HAP-1 (cell line): ENCODE data around the gene CEP170B.

Source experiments
- DNase-seq, 2 experiments: peaks; one replicate each; pipeline ENCODE4 v3.0.0-alpha.2; 2016 to 2020; ENCODE audit warnings: low spot score in 2 of 2
- H3K27me3 ChIP-seq: fragments of 250-450 bp; sonication (Bioruptor Pico); 2 replicates; pipeline ENCODE4 v1.5.1; 2020; ENCODE audit warnings: low read depth, mild to moderate bottlenecking, moderate library complexity
- H3K36me3 ChIP-seq: fragments of 250-450 bp; sonication (Bioruptor Pico); replicated peaks from 2 replicates; pipeline ENCODE4 v1.5.1; 2020; ENCODE audit warnings: mild to moderate bottlenecking
- H3K4me1 ChIP-seq: fragments of 250-450 bp; sonication (Bioruptor Pico); 2 replicates; pipeline ENCODE4 v1.5.1; 2020; ENCODE audit warnings: mild to moderate bottlenecking
- H3K4me3 ChIP-seq: fragments of 250-450 bp; sonication (Bioruptor Pico); 2 replicates; pipeline ENCODE4 v1.5.1; 2020; ENCODE audit warnings: mild to moderate bottlenecking, moderate library complexity
- H3K9me3 ChIP-seq: fragments of 250-450 bp; sonication (Bioruptor Pico); 2 replicates; pipeline ENCODE4 v1.5.1; 2020; ENCODE audit warnings: mild to moderate bottlenecking, moderate library complexity
- in situ Hi-C: fragments of 300-500 bp; cut with MboI; formaldehyde crosslinking; loops from 3 replicates; pipeline ENCODE4 v1.14.3; 2020; ENCODE audit warnings: low sequenced_read_pairs, inconsistent platforms, mixed read lengths

The CEP170B gene

GRCh38 chr14:104924421-104925213, 59.5 kb downstream of the CEP170B start, which contains the start of gene PLD4:
TSS of gene PLD4 (plus strand) at chr14:104924879. CDS start at chr14:104927141, 2,262 bp downstream.
- H3K27me3 ChIP-seq: no peaks in the 10 kb centered on the region
- H3K36me3 ChIP-seq: no peaks in the 10 kb centered on the region
- DNase-seq: no peak
- in situ Hi-C loops: no loop called here
- no peaks in the 10 kb centered on the region for H3K9me3 ChIP-seq
- no peak within 1 kb of the TSS for H3K4me3 ChIP-seq
- no peaks in the 10 kb centered on the region for H3K4me1 ChIP-seq

DNA sequence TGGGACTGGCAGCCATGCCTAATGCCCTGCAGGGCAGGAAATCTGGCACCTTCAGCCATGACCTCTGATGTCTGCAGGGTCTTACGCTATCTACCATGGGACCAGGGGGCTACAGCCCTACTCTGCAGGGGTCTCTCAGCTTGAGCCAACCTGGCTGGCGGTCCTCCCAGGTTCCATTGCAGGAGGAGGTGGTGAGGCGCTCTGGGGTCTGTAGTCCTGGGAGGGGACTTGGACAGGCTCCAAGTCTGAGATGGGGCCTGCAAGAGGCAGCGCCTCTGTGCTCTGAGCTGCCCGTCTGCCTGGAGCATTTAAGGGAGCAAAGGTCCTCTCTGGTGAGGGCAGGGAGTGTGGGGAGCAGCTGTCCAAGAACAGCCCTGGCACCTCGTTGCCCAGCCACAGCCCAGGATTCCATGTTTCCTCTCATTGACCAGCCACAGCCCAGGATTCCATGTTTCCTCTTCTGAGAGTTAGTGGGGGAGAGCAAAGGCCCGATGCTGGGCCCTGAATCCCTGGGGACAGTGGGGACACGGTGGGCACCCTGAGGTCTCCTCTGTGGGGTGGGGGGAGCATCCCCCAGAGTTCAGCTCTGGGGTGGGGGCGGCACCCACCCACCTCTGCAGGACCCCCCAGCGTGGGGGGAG, 60.3 kb downstream of the CEP170B start:
- no peaks in the 10 kb centered on the region for H3K9me3 ChIP-seq

GRCh38 chr14:104925855-104926609, 61.0 kb downstream of the CEP170B start:
- no peak for DNase-seq
- Histone ChIP-seq H3K4me1 (no peaks in the 10 kb centered on the region), H3K4me3 (no peak overlapping the region), H3K9me3 (no peaks in the 10 kb centered on the region), H3K27me3 (no peaks in the 10 kb centered on the region), H3K36me3 (no peaks in the 10 kb centered on the region)
- in situ Hi-C loops: no loop called here

More for the DNA sequence above, 60.3 kb downstream of the CEP170B start:
- no peak for DNase-seq
- Histone ChIP-seq H3K4me1 (no peaks in the 10 kb centered on the region), H3K4me3 (no peak overlapping the region), H3K36me3 (no peaks in the 10 kb centered on the region), H3K27me3 (no peaks in the 10 kb centered on the region)
- in situ Hi-C loops: no loop called here

GRCh38 chr14:104926619-104927431, 61.8 kb downstream of the CEP170B start:
- in situ Hi-C loops: no loop called here
- H3K4me1 ChIP-seq: no peaks in the 10 kb centered on the region
- no peaks in the 10 kb centered on the region for H3K9me3 ChIP-seq
- no peak overlapping the region for H3K4me3 ChIP-seq
- DNase-seq: no peak
- no peaks in the 10 kb centered on the region for H3K27me3 ChIP-seq
- H3K36me3 ChIP-seq: no peaks in the 10 kb centered on the region

DNA sequence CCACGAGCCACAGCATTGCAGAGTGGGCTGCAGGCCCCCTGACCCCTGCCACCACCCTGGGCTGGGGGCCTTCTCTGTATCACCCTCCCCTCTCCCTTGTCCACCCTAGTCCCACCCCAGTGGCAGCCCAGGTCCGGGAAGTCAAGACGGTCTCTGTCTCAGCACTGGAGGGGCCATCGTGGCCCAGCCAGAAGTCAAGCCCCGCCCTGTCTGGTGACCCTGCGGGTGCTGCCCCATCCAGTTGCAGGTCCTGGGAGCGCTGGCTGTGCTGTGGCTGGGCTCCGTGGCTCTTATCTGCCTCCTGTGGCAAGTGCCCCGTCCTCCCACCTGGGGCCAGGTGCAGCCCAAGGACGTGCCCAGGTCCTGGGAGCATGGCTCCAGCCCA, 62.4 kb downstream of the CEP170B start:
- Histone ChIP-seq H3K27me3 (no peaks in the 10 kb centered on the region), H3K4me3 (no peak overlapping the region), H3K36me3 (no peaks in the 10 kb centered on the region), H3K9me3 (no peaks in the 10 kb centered on the region), H3K4me1 (no peaks in the 10 kb centered on the region)
- no peak for DNase-seq
- in situ Hi-C loops: no loop called here

- peaks cover under 1% of the 10 kb centered on the region; the same call in 1 of the 2 replicates for H3K4me1 ChIP-seq
- in situ Hi-C loops: no loop called here
- no peaks in the 10 kb centered on the region for H3K9me3 ChIP-seq
- no peaks in the 10 kb centered on the region for H3K36me3 ChIP-seq
- no peak overlapping the region for H3K4me3 ChIP-seq
- no peak for DNase-seq
- H3K27me3 ChIP-seq: no peaks in the 10 kb centered on the region
Measured at GRCh38 chr14:104927901-104928300, 62.8 kb downstream of the CEP170B start.

GRCh38 chr14:104928391-104929133, 63.5 kb downstream of the CEP170B start:
- no peaks in the 10 kb centered on the region for H3K27me3 ChIP-seq
- H3K4me1 ChIP-seq: peaks cover 3% of the 10 kb centered on the region; the same call in 1 of the 2 replicates
- H3K36me3 ChIP-seq: no peaks in the 10 kb centered on the region
- in situ Hi-C loops: no loop called here
- no peaks in the 10 kb centered on the region for H3K9me3 ChIP-seq
- no peak overlapping the region for H3K4me3 ChIP-seq
- no peak for DNase-seq

GRCh38 chr14:104929268-104930230, 64.5 kb downstream of the CEP170B start:
- no peak overlapping the region for H3K4me3 ChIP-seq
- DNase-seq: no peak
- H3K27me3 ChIP-seq: peaks cover 4% of the 10 kb centered on the region; the same call in 1 of the 2 replicates
- in situ Hi-C loops: no loop called here
- peaks cover 3% of the 10 kb centered on the region; the same call in 1 of the 2 replicates for H3K4me1 ChIP-seq
- no peaks in the 10 kb centered on the region for H3K9me3 ChIP-seq
- no peaks in the 10 kb centered on the region for H3K36me3 ChIP-seq

GRCh38 chr14:104930526-104931303, 65.6 kb downstream of the CEP170B start:
- DNase-seq: no peak
- Histone ChIP-seq H3K4me1 (peaks cover 3% of the 10 kb centered on the region; the same call in 1 of the 2 replicates), H3K36me3 (no peaks in the 10 kb centered on the region), H3K27me3 (peaks cover 7% of the 10 kb centered on the region), H3K9me3 (no peaks in the 10 kb centered on the region), H3K4me3 (no peak overlapping the region)
- in situ Hi-C loops: no loop called here

DNA sequence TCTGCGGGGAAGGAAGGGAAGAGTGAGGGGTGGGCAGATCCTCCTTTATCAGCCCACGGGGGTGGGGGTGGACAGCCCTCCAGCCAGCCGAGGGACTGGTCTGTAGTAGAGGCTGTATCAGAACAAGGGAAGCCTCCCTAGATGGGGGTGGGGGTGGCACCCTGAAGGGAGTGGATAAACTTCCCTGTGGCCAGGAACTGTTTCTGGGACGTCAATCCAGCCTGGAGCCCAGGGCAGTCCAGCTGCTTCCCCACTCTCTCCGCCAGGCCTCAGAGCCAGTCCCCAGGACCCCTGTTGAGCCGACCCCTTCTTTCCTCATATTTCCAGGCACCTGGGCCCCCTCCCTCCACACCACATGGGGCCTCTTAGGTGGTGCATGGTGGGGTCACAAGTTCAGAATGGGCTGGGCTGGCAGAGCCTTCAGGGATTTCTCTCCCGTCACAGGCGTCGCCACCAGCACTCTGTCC, 66.3 kb downstream of the CEP170B start:
- H3K4me1 ChIP-seq: peaks cover 3% of the 10 kb centered on the region; the same call in 1 of the 2 replicates
- no peaks in the 10 kb centered on the region for H3K9me3 ChIP-seq
- in situ Hi-C loops: no loop called here
- no peak overlapping the region for H3K4me3 ChIP-seq
- H3K27me3 ChIP-seq: peaks cover 7% of the 10 kb centered on the region
- DNase-seq: no peak
- no peaks in the 10 kb centered on the region for H3K36me3 ChIP-seq
